CD1c-positive myeloid dendritic cell (primary cell): Measurements from ENCODE around the gene EDARADD.

ENCODE experiments used
- DNase-seq: peaks from one replicate; pipeline ENCODE4 v3.0.0-alpha.2; 2016; ENCODE audit errors: extremely low spot score

EDARADD gene

GRCh38 chr1:236392182-236392581, 1.9 kb upstream of the EDARADD start:
- no peak for DNase-seq

- peak; percentile 4 for DNase-seq
Observed at GRCh38 chr1:236394879-236395229, 768 bp downstream of the EDARADD start.

GRCh38 chr1:236395230-236395946, 1.3 kb downstream of the EDARADD start:
- DNase-seq: peak; percentile 23

- no peak for DNase-seq
Observed at GRCh38 chr1:236395947-236396664, 2.0 kb downstream of the EDARADD start.

GRCh38 chr1:236396665-236397043, 2.6 kb downstream of the EDARADD start:
- DNase-seq: no peak

GRCh38 chr1:236397173-236397759, 3.2 kb downstream of the EDARADD start:
- no peak for DNase-seq

- DNase-seq: no peak
Observed at GRCh38 chr1:236398538-236398937, 4.5 kb downstream of the EDARADD start.

- DNase-seq: no peak
Observed at GRCh38 chr1:236400061-236400603, 6.0 kb downstream of the EDARADD start.

- no peak for DNase-seq
Observed at GRCh38 chr1:236401698-236402097, 7.6 kb downstream of the EDARADD start.

- DNase-seq: no peak
Observed at GRCh38 chr1:236403905-236404696, 10.0 kb downstream of the EDARADD start.

- no peak for DNase-seq
Observed at GRCh38 chr1:236407059-236407458, 13.0 kb downstream of the EDARADD start.

GRCh38 chr1:236413688-236414087, 19.6 kb downstream of the EDARADD start:
- DNase-seq: no peak

GRCh38 chr1:236416165-236416564, 22.1 kb downstream of the EDARADD start:
- peak; percentile 69 for DNase-seq

- peak; percentile 8 for DNase-seq
Observed at GRCh38 chr1:236417336-236417735, 23.2 kb downstream of the EDARADD start.

GRCh38 chr1:236419502-236419901, 25.4 kb downstream of the EDARADD start:
- DNase-seq: no peak

- DNase-seq: no peak
Observed at GRCh38 chr1:236421022-236421421, 26.9 kb downstream of the EDARADD start.

- DNase-seq: no peak
Observed at GRCh38 chr1:236421850-236422516, 27.9 kb downstream of the EDARADD start.

- no peak for DNase-seq
Observed at GRCh38 chr1:236422517-236422876, 28.4 kb downstream of the EDARADD start.

GRCh38 chr1:236425031-236425663, 31.1 kb downstream of the EDARADD start:
- DNase-seq: no peak

- DNase-seq: no peak
Observed at GRCh38 chr1:236426215-236426614, 32.1 kb downstream of the EDARADD start.

- no peak for DNase-seq
Observed at GRCh38 chr1:236429715-236430274, 35.7 kb downstream of the EDARADD start.
